A549 treated with CORT108297 at 1 μM for 4 hours (cell line): ENCODE data around the gene FFAR4. TPM values are rescaled to one million over a fixed set of nuclear protein-coding genes. Genes with fewer than 3 reads are reported as not detected.

Experiments used
- total RNA-seq: library from RNA; stranded (reverse); fragments of 200-300 nt; extraction: Qiagen RNA extraction; gene quantifications from 5 replicates; pipeline ENCODE4 v1.2.3, GENCODE V29; 2022

FFAR4 gene
- total RNA-seq: 0.14 to 0.25 TPM (median 0.22 TPM) in 5 replicates

GRCh38 chr10:93566435-93567276 is at the start of gene FFAR4:
FFAR4 (plus strand) TSS chr10:93566665; CDS start chr10:93566721, 56 bp downstream.

GRCh38 chr10:93601146-93601773 is 34.8 kb downstream of the FFAR4 start, which contains the start of gene RBP4:
RBP4 (minus strand) TSS chr10:93601235; CDS start chr10:93601028, 207 bp downstream.

GRCh38 chr10:93612311-93612710 is 45.8 kb downstream of the FFAR4 start, which contains the start of gene PDE6C:
PDE6C (plus strand) TSS chr10:93612537; CDS start chr10:93612726, 189 bp downstream.

Other genes with a start within 250 kb of the FFAR4 start
- gene MYOF, start 84.3 kb upstream of the FFAR4 start, total RNA-seq: 175 to 250 TPM (median 213 TPM) in 5 replicates
- 55.6 to 80.3 TPM (median 65.6 TPM) in 5 replicates for gene CEP55, start 70.1 kb upstream of the FFAR4 start, total RNA-seq
- gene RBP4, start 34.6 kb downstream of the FFAR4 start, total RNA-seq: 5.0 to 10.3 TPM (median 8.8 TPM) in 5 replicates
- gene PDE6C, start 45.9 kb downstream of the FFAR4 start, total RNA-seq: not detected in 5 replicates
- gene FRA10AC1, start 135.9 kb downstream of the FFAR4 start, total RNA-seq: 5.3 to 6.6 TPM (median 5.8 TPM) in 5 replicates
- gene LGI1, start 191.3 kb downstream of the FFAR4 start, total RNA-seq: not detected in 5 replicates